ENCODE data around the gene MYO5A. TPM values are rescaled to one million over a fixed set of nuclear protein-coding genes. Genes with fewer than 3 reads are reported as not detected.

MYO5A gene
- total and polyA plus RNA-seq, 2 donors (not counting 3 experiments of a cell fraction or from before 2014, with no cell fraction given): 31.9 to 91.9 TPM

DNA sequence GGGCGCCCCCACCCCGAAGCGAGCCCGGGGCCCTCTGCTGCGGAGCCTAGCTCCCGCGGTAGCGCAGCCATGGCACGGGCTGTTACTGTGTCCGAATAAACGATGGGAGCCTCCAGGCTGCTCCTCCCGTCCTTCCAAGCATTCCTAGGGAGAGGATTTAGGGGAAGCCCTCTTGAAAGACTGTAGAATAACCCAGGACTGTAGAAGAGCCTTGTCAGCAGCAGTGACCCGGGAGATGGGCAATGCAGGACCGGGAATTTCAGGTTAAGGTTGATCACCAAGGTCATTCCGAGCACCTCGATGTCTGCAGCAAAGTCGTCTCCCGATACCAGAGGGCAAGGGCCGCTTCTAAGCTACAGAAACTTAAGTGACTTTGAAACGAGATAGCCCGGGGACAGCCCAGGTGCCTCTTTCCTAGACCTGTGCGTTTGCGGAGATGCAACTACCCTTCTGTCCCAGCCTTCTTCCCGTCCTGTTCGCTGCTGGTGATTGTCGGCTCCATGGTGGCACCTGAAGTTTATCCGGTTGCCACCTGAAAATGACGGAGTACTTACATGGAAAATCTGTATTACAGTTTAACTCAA, 753 bp upstream of the MYO5A start:
- no peak overlapping the region for H3K27ac ChIP-seq (ENCODE audit: insufficient read depth, low read depth, low read length)
- TSS peak; percentile 51 for BruUV-seq (replicated peaks)

More for the DNA sequence above, 753 bp upstream of the MYO5A start:
- Histone ChIP-seq H3K4me1 (ENCODE audit: control insufficient read depth, extremely low read depth, insufficient read depth, low read length) (peaks cover 17% of the 10 kb centered on the region), H3K4me2 (ENCODE audit: insufficient read depth, low read length) (peak overlapping the region; percentile 82), H3K9me3 (replicated peaks; ENCODE audit: control insufficient read depth, insufficient read depth, low read length) (no peaks in the 10 kb centered on the region), H3K27me3 (ENCODE audit: control insufficient read depth in 2 of 2, insufficient read depth in 2 of 2, low read length in 2 of 2) (no peaks in the 10 kb centered on the region), H3K4me3 (replicated peaks in 1 of 3; ENCODE audit: insufficient read depth in 1 of 3, low read depth in 1 of 3, low read length in 3 of 3) (peak overlapping the region; percentile 32 to 89 (median 58)), H3K36me3 (ENCODE audit: control insufficient read depth in 2 of 2, extremely low read depth in 1 of 2, insufficient read depth in 2 of 2, low read length in 2 of 2) (no peaks in the 10 kb centered on the region), H4K20me1 (replicated peaks; ENCODE audit: control insufficient read depth, extremely low read depth, insufficient read depth, low read length) (peaks cover 3% of the 10 kb centered on the region), H2AFZ (ENCODE audit: low read depth, low read length) (peak overlapping the region; percentile 77), H3K9me1 (replicated peaks; ENCODE audit: control insufficient read depth, extremely low read depth, insufficient read depth, low read length) (no peaks in the 10 kb centered on the region), H3K79me2 (ENCODE audit: control insufficient read depth, insufficient read depth, low read length) (peaks cover 41% of the 10 kb centered on the region), H3K9ac (replicated peaks; ENCODE audit: extremely low read depth, insufficient read depth, low read length) (peak overlapping the region; percentile 33)
- ChIA-PET POLR2A (no interaction called here), CTCF (interaction anchor here (0.6 to 2.0 kb wide), 3 partner anchors 24 to 200 kb away, joined by 4 to 6 read pairs (median 4); no protein-coding TSS in a partner anchor)
- FAIRE-seq (no peak), DNase-seq (ENCODE audit: low read depth, low spot score) (no peak)
- intact Hi-C loops (cut with micrococcal nuclease): loop anchor here (1.0 to 2.0 kb wide), 5 partner anchors 37 to 273 kb away; no protein-coding TSS in a partner anchor
- dilution Hi-C loops (cut with MboI; ENCODE audit: extremely low pct_ligation_motif_present, low sequenced_read_pairs): no loop called here
- TF ChIP-seq, protein P1, sequence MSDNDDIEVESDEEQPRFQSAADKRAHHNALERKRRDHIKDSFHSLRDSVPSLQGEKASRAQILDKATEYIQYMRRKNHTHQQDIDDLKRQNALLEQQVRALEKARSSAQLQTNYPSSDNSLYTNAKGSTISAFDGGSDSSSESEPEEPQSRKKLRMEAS (IDR thresholded peaks at IDR 0.05; ENCODE audit: insufficient read depth, insufficient read length): no peak
- TF ChIP-seq MYC (IDR thresholded peaks at IDR 0.05; ENCODE audit: low read depth, low read length) (no peak), POLR2A (IDR thresholded peaks at IDR 0.05; ENCODE audit: low read depth, low read length) (no peak), GATA2 (IDR thresholded peaks at IDR 0.05; ENCODE audit: insufficient read depth, insufficient read length, low read depth, low read length) (no peak), JUN (IDR thresholded peaks at IDR 0.05; ENCODE audit: borderline replicate concordance, insufficient read depth, insufficient read length, low read depth) (no peak), POLR2AphosphoS5 (IDR thresholded peaks at IDR 0.05; ENCODE audit: insufficient read depth, low read depth, low read length) (no peak), EZH2 (IDR thresholded peaks at IDR 0.05; ENCODE audit: borderline replicate concordance, low read depth, low read length, severe bottlenecking) (no peak), FOS (IDR thresholded peaks at IDR 0.05; ENCODE audit: borderline replicate concordance, insufficient read depth, low read length) (no peak)
- TF ChIP-seq, protein P2, sequence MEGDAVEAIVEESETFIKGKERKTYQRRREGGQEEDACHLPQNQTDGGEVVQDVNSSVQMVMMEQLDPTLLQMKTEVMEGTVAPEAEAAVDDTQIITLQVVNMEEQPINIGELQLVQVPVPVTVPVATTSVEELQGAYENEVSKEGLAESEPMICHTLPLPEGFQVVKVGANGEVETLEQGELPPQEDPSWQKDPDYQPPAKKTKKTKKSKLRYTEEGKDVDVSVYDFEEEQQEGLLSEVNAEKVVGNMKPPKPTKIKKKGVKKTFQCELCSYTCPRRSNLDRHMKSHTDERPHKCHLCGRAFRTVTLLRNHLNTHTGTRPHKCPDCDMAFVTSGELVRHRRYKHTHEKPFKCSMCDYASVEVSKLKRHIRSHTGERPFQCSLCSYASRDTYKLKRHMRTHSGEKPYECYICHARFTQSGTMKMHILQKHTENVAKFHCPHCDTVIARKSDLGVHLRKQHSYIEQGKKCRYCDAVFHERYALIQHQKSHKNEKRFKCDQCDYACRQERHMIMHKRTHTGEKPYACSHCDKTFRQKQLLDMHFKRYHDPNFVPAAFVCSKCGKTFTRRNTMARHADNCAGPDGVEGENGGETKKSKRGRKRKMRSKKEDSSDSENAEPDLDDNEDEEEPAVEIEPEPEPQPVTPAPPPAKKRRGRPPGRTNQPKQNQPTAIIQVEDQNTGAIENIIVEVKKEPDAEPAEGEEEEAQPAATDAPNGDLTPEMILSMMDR (IDR thresholded peaks at IDR 0.05; ENCODE audit: extremely low read depth in 1 of 2, insufficient read depth in 1 of 2, low read depth in 1 of 2, low read length in 2 of 2): no peak

Measured in endothelial cell of umbilical vein (primary cell).